Testis (tissue), 2 donors: ENCODE data around the gene GK2.

ENCODE experiments used
- CTCF ChIP-seq, 3 experiments: fragments of 450-650 bp in 2 of 3; fragments of 200-600 bp in 1 of 3; sonication (generic) in 1 of 3; IDR thresholded peaks; one replicate each; pipeline ENCODE4 v1.5.1; 2016 to 2019; ENCODE audit warnings: antibody characterized with exemption in 3 of 3, mild to moderate bottlenecking in 2 of 3, moderate library complexity in 1 of 3
- POLR2A ChIP-seq: fragments of 450-650 bp; IDR thresholded peaks from one replicate; pipeline ENCODE4 v1.6.1; 2017; ENCODE audit warnings: antibody characterized with exemption, mild to moderate bottlenecking, moderate library complexity

GRCh38 chr4:79426989-79427388 is 19.0 kb upstream of the GK2 start:
- TF ChIP-seq CTCF (IDR thresholded peaks at IDR 0.05) (no peak), POLR2A (no peak)
